Subcutaneous adipose tissue (tissue), 4 donors: ENCODE measurements around the gene SGCA. TPM values are rescaled to one million over a fixed set of nuclear protein-coding genes. Genes with fewer than 3 reads are reported as not detected.

ENCODE experiments used
- total RNA-seq, 4 donors: library from RNA; depleted of rRNA; stranded (reverse); fragments of >200 nt; gene quantifications; one replicate each; pipeline ENCODE4 v1.1.0, GENCODE V29; 2016
- TF ChIP-seq, protein P1 (sequence below): fragments of 450-650 bp; IDR thresholded peaks from one replicate; pipeline ENCODE4 v1.5.1; 2016; ENCODE audit warnings: low read depth, mild to moderate bottlenecking, control low read depth, antibody characterized with exemption, moderate library complexity

SGCA gene
- total RNA-seq, 4 donors from 2014 or later: 4.4 TPM; not detected in 3

DNA sequence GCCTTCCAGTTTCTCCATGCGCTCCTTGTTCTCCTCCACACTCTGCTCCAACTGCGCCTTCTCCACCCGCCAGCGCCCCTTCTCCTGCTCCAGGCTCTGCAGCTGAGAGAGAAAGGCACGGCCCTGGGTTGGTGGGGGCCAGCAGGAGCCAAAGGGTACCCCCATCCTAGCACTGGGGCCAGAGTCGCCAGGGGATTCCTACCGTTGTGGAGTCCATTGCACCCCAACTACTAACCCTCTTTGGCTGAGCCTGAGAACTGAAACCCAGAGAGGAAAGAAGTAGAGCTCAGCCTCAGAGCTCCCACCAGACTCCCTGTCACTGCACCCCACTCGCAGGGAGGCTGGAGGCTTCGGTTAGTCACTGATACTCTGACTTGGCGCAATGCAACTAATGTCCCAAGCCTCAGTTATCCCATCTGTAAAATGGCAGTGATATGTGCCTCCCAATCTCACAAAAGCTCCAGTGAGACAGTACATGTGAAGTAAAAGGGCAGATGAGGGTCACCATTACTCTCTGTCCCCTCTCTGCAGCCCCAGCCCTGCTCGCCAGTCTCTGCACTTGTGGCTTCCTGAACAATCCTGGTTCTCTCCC is 29.6 kb upstream of the SGCA start:
- TF ChIP-seq, protein P1, sequence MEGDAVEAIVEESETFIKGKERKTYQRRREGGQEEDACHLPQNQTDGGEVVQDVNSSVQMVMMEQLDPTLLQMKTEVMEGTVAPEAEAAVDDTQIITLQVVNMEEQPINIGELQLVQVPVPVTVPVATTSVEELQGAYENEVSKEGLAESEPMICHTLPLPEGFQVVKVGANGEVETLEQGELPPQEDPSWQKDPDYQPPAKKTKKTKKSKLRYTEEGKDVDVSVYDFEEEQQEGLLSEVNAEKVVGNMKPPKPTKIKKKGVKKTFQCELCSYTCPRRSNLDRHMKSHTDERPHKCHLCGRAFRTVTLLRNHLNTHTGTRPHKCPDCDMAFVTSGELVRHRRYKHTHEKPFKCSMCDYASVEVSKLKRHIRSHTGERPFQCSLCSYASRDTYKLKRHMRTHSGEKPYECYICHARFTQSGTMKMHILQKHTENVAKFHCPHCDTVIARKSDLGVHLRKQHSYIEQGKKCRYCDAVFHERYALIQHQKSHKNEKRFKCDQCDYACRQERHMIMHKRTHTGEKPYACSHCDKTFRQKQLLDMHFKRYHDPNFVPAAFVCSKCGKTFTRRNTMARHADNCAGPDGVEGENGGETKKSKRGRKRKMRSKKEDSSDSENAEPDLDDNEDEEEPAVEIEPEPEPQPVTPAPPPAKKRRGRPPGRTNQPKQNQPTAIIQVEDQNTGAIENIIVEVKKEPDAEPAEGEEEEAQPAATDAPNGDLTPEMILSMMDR: no peak

DNA sequence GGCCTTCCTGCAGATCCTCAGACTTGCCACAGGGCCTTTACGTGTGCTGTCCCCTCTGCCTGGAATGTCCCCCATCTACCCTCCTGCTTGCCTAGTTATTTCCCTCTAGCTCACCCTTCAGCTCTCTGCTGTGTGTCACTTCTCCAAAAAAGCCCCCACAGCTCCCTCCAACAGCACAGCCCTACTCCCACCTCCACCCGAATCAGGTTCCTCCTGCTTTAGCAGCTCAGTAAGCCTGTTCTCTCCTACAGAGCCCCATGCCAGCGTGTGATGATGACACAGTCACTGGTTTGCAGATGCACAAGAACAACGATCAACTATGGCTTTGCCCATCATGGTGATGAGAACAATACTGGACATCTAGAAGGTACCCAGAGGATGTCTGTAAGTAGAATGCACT is 28.8 kb upstream of the SGCA start:
- TF ChIP-seq, protein P1: no peak

DNA sequence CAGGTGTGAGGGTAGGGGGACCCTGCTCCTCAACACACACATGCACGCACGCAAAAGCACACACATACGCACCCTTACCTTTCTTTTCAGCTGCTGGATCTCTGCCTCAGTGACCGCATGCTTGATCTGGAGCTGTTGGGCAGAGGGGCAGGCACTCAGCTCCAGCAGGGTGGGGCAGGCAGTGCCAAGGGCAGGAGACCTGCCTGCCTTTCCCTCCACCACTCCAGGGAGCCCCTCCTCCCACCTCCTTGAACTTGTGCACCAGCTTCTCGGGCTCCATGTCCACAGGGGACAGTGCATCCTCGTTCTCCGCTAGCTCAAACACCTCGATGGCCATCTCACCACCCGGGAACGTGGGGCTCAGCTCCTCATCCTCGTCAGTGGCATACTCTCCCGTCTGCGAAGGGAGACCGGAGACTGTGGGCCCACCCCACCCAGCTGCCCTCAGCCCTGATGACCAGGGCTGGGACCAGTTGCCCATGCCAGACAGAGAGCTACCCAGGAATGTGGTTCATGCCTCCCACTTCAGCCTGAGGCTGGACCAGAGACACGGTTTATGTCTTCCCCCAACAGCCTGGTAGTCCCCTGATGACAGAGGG is 26.5 kb upstream of the SGCA start:
- TF ChIP-seq, protein P1: no peak

DNA sequence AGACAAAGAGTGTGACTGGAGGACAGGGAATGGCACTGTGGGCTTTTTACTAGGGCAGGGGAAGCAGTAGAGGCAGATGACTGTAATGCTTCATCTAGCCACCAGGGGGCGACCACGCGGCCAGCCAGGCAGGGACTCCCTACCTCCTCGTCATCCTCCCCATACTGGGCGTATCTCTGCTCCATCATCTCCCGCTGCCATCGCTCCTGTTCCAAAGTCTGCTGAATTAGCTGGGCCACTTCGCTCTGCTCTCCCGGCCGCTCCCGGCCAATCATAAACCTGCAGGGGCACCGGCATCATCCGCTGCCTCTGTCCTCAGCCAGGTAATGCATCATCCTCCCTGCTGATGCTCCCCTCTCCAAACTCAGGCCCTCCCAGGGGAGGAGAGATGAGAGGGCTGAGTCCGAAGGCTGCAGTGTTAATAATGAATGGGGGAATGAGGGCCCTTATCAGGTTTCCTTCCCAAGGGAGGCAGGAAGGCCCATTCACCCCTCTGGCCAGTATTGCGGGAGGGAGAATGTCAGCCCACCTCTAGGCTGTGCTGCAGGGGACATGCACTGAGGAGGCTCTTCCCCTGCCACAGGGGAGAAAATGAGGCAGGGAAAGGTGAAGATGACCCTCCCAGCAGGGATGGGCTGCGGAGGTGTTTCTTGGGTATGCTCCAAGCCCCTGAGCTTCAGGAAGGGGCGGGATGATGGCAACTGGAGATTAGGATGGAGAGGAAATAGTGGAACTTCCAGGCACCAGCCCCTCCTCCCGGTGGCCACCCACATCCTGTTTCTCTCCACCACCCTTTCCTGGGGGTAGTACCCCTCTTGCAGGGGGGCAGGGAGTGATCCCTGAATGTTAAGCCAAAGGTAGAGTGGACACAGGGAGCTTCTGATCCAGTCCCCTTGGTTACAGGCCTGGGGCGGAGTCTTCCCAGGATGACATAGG is 25.6 kb upstream of the SGCA start:
- TF ChIP-seq, protein P1: no peak

DNA sequence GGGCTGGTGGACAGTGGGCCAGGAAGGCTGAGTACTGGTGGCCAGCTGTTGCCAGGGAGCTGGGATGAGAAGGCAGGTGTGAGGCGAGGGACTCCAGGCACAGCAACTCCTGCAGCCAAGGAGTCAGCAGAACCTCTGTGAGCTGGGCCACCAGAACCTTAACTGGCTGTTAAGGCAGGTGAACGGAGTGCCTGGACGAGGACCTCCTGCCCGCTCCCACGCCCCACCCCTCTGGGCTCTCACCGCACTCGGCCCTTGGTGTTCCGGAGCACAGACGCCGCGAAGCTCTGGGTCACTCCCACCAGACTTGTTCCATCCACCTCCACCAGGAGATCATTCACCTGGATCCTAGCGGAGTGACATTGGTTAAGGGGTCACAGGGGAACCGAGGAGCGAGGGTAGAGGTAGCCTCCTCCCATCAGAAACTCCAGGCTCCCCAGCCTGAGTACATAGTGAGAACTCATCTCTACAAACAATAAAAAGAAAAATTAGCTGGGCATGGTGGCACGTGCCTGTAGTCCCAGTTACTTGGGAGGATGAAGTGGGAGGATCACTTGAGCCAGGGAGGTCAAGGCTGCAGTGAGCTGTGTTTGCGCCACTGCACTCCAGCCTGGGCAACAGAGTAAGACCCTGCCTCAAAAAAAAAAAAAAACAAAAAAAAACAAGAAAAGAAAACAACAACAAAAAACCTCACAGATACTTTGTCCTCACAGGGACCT is 24.6 kb upstream of the SGCA start:
- TF ChIP-seq, protein P1: no peak

DNA sequence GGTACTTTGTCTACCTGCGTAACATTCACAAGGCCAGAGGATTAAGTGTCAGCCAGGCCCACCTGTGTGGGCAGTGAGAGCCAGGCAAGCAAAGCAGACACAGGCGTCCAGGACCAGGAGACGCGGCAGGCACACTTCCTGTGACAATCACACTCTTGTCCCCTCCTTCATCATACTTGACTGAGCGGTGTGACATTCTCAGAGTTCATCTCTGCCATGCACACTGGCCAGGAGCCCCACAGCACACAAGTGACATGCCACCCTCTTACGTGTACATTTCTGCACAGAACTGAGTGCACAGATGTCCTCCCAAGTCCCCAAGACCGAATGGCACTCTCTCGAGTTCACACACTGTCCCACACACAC is 24.1 kb upstream of the SGCA start:
- TF ChIP-seq, protein P1: no peak
